ENCODE measurements around the gene NLRP10.

- TF ChIP-seq POLR2A (IDR thresholded peaks at IDR 0.05) (no peak), CTCF (IDR thresholded peaks at IDR 0.05) (no peak)
Measured at GRCh38 chr11:7941608-7942007, 23.6 kb downstream of the NLRP10 start, which contains the start of gene OR10A3.
